HTERT RPE-1 (cell line): Measurements from ENCODE around the gene SLC2A8.

ENCODE experiments used
- in situ Hi-C: fragments of 300-500 bp; cut with MboI; formaldehyde crosslinking; loops from 4 replicates; pipeline ENCODE4 v1.14.3; 2020; ENCODE audit warnings: low sequenced_read_pairs

Gene SLC2A8

GRCh38 chr9:127398715-127399400 is 1.9 kb downstream of the SLC2A8 start:
- in situ Hi-C loops, result no loop called here

- in situ Hi-C loops, result no loop called here
These were observed 2.8 kb downstream of the SLC2A8 start for GRCh38 chr9:127399736-127400269.

- in situ Hi-C loops, result no loop called here
These were observed 5.6 kb downstream of the SLC2A8 start for GRCh38 chr9:127402401-127403090.

GRCh38 chr9:127403507-127404192 is 6.7 kb downstream of the SLC2A8 start:
- in situ Hi-C loops, result no loop called here

GRCh38 chr9:127404631-127405030 is 7.7 kb downstream of the SLC2A8 start:
- in situ Hi-C loops, result no loop called here

DNA sequence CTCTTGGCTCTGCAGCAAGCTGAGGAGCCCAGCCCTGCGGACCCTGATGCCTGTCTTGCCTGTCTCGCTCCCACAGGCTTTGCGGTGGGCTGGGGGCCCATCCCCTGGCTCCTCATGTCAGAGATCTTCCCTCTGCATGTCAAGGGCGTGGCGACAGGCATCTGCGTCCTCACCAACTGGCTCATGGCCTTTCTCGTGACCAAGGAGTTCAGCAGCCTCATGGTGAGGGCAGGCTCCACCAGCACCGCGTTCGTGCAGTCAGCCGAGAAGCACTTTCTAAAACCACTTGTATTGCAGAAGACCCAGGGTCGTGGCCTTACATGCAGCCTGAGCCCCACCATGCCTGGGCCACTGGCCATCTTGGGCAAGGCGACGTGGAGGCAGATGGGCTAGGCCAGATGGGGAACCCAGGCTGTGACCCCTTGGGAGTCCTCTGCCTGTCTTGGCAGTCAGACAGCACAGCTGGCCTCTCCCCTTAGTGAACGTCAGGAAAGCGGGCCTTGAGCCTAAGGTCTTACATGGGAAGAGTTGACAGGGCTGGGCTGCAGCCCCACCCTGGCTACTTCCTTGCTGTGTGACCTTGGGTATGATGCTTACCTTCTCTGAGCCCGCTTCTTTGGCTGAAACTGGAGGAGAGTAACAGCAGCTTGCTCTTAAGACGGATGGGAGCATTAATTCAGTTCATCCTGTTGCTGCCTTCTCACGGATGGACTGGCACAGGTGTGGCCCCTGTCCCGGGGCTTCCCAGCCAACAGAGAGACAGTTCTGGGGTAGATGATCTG is 8.6 kb downstream of the SLC2A8 start:
- in situ Hi-C loops, result no loop called here

GRCh38 chr9:127406799-127407491 is 10.0 kb downstream of the SLC2A8 start:
- in situ Hi-C loops, result no loop called here

DNA sequence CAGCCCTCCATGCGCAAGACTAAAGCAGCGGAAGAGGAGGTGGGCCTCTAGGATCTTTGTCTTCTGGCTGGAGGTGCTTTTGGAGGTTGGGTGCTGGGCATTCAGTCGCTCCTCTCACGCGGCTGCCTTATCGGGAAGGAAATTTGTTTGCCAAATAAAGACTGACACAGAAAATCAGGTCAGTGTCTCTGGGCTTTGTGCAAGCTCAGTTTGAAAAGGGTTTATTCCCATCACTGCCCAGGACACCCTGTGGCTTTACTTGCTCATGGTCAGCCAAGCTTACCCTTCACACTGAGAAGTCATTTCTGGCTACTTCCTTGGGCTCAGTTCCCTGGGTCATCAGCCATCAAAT is 10.5 kb downstream of the SLC2A8 start:
- in situ Hi-C loops, result no loop called here

DNA sequence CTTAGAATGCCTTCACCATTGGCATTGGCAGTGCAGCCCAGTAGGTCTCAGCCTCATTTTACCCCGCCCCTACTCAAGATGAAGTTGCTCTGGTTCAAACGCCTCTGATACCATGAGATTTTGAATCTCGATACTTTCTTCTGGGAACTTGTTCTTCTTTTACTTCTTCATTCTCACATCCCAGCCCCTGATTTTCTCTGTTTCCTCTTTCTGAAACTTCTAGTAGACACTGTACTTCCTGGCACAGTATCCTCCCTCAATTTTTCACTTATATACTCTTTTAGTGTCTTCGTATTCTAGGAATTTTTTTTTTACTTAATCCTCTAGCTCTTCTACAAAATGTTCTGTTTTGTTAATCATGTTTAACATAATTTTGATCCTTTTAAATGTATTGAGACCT is 14.2 kb downstream of the SLC2A8 start:
- in situ Hi-C loops, result no loop called here

GRCh38 chr9:127415141-127415540 is 18.2 kb downstream of the SLC2A8 start:
- in situ Hi-C loops, result no loop called here

DNA sequence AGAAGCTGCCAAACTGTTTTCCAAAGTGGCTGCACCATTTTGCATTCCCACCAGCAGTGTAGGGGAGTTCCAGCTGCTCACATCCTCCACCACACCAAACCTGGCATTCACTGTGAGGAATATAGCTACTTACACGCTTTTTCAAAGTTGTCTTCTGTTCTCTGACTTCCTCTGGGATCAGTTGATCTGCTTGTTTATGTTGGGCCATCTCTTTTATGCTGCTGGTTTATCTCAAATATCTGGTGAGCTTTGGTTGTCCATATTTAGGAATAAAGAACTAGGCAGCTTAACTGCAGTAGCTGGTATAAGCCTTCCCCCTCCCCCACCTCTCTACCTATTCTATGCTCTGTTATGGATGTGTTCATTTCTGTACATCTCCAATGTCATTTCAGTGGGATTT is 18.7 kb downstream of the SLC2A8 start:
- in situ Hi-C loops, result no loop called here

GRCh38 chr9:127417131-127418036 is 20.4 kb downstream of the SLC2A8 start:
- in situ Hi-C loops, result no loop called here

DNA sequence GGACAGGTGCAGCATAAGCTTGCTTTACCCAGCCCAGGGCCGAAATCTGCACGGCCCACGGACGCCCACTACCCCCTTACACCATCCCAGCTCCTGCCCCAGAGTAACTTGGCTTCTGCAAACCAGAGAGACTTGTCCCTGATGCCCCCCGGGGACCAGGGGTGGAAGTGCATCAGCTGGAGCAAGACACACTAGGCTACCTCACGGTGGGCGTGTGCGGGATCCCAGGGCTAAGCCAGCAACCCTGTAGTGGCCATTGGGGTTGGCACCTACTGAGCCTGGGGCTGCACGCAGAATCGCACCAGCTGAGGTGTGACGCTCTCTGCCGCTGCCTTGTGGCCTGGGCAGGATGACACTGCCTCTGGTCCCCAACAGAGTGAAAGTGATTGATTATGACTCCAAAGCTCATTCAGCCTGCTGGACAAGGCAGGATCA is 21.1 kb downstream of the SLC2A8 start:
- in situ Hi-C loops, result no loop called here

DNA sequence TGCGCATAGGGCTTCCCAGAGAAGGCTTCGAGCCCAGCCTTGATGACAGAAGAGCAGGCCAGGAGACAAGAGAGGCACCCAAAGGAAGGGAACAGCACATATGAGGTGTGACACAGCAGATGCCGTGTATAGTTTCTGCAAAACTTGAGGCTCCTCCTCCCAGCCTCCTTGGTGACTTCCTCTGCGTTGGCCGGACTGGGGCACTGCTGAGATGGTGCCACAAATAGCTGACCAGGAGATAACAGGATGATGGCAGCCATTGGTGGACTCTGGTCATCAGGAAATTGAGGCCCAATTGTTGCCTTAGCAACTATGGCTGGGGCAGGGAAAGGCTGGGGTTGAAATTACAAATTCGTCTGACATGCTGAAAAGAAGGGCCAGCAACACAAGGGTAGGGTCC is 22.4 kb downstream of the SLC2A8 start:
- in situ Hi-C loops, result no loop called here

DNA sequence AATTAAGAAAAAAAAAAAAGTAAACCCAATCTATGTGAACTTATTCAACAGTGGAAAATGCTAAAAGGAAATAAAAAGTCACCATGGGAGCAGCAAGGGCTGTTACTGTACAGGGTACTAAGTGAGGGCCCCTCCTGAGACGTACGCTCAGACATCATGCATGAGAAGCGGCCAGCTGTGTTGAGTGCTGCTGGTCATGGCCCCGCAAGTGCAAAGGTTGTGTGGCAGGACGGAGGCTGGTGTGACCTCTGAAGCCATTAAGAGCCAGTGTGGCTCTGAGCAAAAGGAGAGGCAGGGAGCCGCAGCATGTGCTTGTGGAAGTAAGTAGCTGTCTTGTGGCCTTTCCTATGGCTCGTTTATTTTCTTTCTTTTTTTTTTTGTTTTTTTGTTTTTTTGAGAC is 24.1 kb downstream of the SLC2A8 start:
- in situ Hi-C loops, result no loop called here

DNA sequence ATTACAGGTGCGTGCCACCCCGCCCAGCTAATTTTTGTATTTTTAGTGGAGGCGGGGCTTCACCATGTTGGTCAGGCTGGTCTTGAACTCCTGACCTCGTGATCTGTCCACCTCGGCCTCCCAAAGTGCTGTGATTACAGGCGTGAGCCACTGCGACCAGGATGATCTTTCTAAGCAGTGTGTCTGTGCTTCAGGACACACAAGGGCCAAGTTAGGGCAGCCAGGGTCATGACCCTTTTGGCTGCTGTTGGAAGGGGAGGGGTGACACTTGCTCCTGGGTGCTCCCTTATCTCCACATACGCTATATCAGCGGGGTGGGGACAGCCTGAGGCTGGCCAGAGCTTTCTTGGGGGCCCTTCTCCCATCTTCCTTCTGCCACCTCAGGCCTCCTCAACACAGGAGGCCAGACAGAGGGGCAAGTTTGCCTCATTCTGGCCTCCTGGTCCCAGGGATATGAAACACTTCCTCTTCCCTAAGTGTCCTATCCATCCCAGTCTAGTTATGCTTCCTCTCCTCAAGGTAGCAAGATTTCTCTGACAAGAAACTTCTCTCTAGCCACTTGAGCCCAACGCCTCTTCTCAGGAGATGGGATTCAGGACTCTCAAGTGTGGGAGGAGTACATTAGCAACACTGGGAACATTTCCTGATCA is 25.3 kb downstream of the SLC2A8 start:
- in situ Hi-C loops, result no loop called here

DNA sequence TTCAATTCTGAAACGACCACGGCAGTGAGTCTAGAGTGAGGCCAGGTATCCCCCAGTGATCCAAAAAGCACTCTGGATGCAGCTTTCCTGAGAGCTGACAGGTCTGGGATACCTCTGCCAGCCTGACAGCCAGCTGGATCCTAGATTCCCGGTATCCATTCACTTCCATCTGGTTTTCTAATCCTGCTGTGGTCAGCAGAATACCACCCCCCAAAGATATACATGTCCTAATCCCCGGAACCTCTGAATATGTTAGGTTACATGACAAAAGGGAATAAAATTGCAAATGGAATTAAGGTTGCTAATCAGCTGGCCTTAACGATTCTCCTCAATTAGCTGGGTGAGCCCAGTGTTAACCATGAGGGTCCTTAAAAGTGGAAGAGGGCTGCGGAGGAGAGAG is 25.8 kb downstream of the SLC2A8 start:
- in situ Hi-C loops, result no loop called here

GRCh38 chr9:127423476-127423933 is 26.5 kb downstream of the SLC2A8 start:
- in situ Hi-C loops, result no loop called here
